Chondrocyte (in vitro differentiated cells): ENCODE data around the gene HDAC4. TPM values are rescaled to one million over a fixed set of nuclear protein-coding genes. Genes with fewer than 3 reads are reported as not detected.

Experiments
- DNase-seq: peaks from one replicate; pipeline ENCODE4 v3.0.0; 2021; ENCODE audit warnings: mixed read lengths, low spot score
- H3K27ac Mint-ChIP-seq: one replicate; pipeline ENCODE4 v1.8.0; 2021; ENCODE audit warnings: mild to moderate bottlenecking, moderate library complexity, mixed read lengths; ENCODE audit not compliant: unreplicated experiment
- H3K27me3 Mint-ChIP-seq: 2 replicates; pipeline ENCODE4 v1.8.0; 2021; ENCODE audit warnings: low read depth, mixed read lengths
- H3K36me3 Mint-ChIP-seq: 2 replicates; pipeline ENCODE4 v1.8.0; 2021; ENCODE audit warnings: low read depth, mixed read lengths
- H3K4me1 Mint-ChIP-seq: 2 replicates; pipeline ENCODE4 v1.8.0; 2021; ENCODE audit warnings: low read depth, mild to moderate bottlenecking, mixed read lengths
- H3K4me3 Mint-ChIP-seq: one replicate; pipeline ENCODE4 v1.8.0; 2021; ENCODE audit warnings: mild to moderate bottlenecking, moderate library complexity, mixed read lengths; ENCODE audit not compliant: unreplicated experiment
- H3K9me3 Mint-ChIP-seq: 2 replicates; pipeline ENCODE4 v1.8.0; 2021; ENCODE audit warnings: low read depth, mixed read lengths
- CTCF ChIP-seq: fragments of 200-600 bp; sonication (generic); IDR thresholded peaks from 2 replicates; pipeline ENCODE4 v1.5.0; 2021; ENCODE audit warnings: antibody characterized with exemption, mild to moderate bottlenecking, moderate library complexity
- total RNA-seq: library from RNA; stranded (reverse); gene quantifications from 3 replicates; pipeline ENCODE4 v1.2.1, GENCODE V29; 2021

Gene HDAC4
- total RNA-seq, 1 donor from 2014 or later, result 22.3 TPM

GRCh38 chr2:239127513-239127912 lies 273.3 kb downstream of the HDAC4 start:
- no peak for DNase-seq
- no peaks in the 10 kb centered on the region for H3K27me3 Mint-ChIP-seq
- no peak overlapping the region for H3K4me3 Mint-ChIP-seq
- no peaks in the 10 kb centered on the region for H3K4me1 Mint-ChIP-seq
- H3K9me3 Mint-ChIP-seq, result no peaks in the 10 kb centered on the region
- H3K27ac Mint-ChIP-seq, result no peak overlapping the region
- H3K36me3 Mint-ChIP-seq, result peaks cover 12% of the 10 kb centered on the region
- TF ChIP-seq CTCF, result no peak

- Mint-ChIP-seq H3K36me3 (peaks cover 13% of the 10 kb centered on the region), H3K27ac (no peak overlapping the region)
These were observed 274.8 kb downstream of the HDAC4 start for GRCh38 chr2:239125726-239126675.

GRCh38 chr2:239124152-239124899 lies 276.5 kb downstream of the HDAC4 start:
- peaks cover 13% of the 10 kb centered on the region for H3K36me3 Mint-ChIP-seq
- no peaks in the 10 kb centered on the region for H3K27me3 Mint-ChIP-seq
- no peaks in the 10 kb centered on the region for H3K4me1 Mint-ChIP-seq
- no peak for TF ChIP-seq CTCF
- H3K27ac Mint-ChIP-seq, result no peak overlapping the region
- no peaks in the 10 kb centered on the region for H3K9me3 Mint-ChIP-seq
- no peak overlapping the region for H3K4me3 Mint-ChIP-seq
- DNase-seq, result no peak

More at GRCh38 chr2:239125726-239126675, 274.8 kb downstream of the HDAC4 start:
- H3K4me3 Mint-ChIP-seq, result no peak overlapping the region
- TF ChIP-seq CTCF, result no peak
- H3K9me3 Mint-ChIP-seq, result no peaks in the 10 kb centered on the region
- no peaks in the 10 kb centered on the region for H3K4me1 Mint-ChIP-seq
- DNase-seq, result no peak
- H3K27me3 Mint-ChIP-seq, result no peaks in the 10 kb centered on the region

GRCh38 chr2:239122421-239123110 lies 278.3 kb downstream of the HDAC4 start:
- TF ChIP-seq CTCF, result no peak
- H3K27ac Mint-ChIP-seq, result no peak overlapping the region
- no peaks in the 10 kb centered on the region for H3K27me3 Mint-ChIP-seq
- H3K4me1 Mint-ChIP-seq, result no peaks in the 10 kb centered on the region
- H3K36me3 Mint-ChIP-seq, result peaks cover 13% of the 10 kb centered on the region
- no peak overlapping the region for H3K4me3 Mint-ChIP-seq
- no peak for DNase-seq
- no peaks in the 10 kb centered on the region for H3K9me3 Mint-ChIP-seq

- H3K36me3 Mint-ChIP-seq, result peaks cover 13% of the 10 kb centered on the region
- no peak for TF ChIP-seq CTCF
- no peak for DNase-seq
- H3K9me3 Mint-ChIP-seq, result no peaks in the 10 kb centered on the region
- H3K4me3 Mint-ChIP-seq, result no peak overlapping the region
- H3K27ac Mint-ChIP-seq, result no peak overlapping the region
- no peaks in the 10 kb centered on the region for H3K27me3 Mint-ChIP-seq
- H3K4me1 Mint-ChIP-seq, result no peaks in the 10 kb centered on the region
These were observed 279.2 kb downstream of the HDAC4 start for GRCh38 chr2:239121600-239122012.
